ENCODE data around the gene AFAP1L1. TPM values are rescaled to one million over a fixed set of nuclear protein-coding genes. Genes with fewer than 3 reads are reported as not detected.

The AFAP1L1 gene
- polyA plus RNA-seq, 2 of the 4 experiments (the other 2 are of a cell fraction), result 1.5 to 3.5 TPM

GRCh38 chr5:149388498-149389190 is 117.0 kb downstream of the AFAP1L1 start:
- Histone ChIP-seq H3K27ac (no peak overlapping the region), H3K4me3 (no peak overlapping the region), H3K4me1 (no peaks in the 10 kb centered on the region; the same call in 2 of the 3 replicates), H3K9me3 (no peaks in the 10 kb centered on the region), H3K4me2 (no peak overlapping the region)
- POLR2A ChIA-PET, result no interaction called here
- DNase-seq (ENCODE audit: low read depth in 1 of 2, low spot score in 1 of 2), result no peak
- 62% methylated on average over 7 of the region's 7 CpGs for WGBS (ENCODE audit: missing lambda C conversion rate)
- TF ChIP-seq TP53 (CRISPR knock-in tag; IDR thresholded peaks at IDR 0.05) (no peak), KDM1A (IDR thresholded peaks at IDR 0.05; ENCODE audit: low read depth) (no peak), E2F6 (IDR thresholded peaks at IDR 0.05; ENCODE audit: borderline replicate concordance, low read depth) (no peak), REST (IDR thresholded peaks at IDR 0.05) (no peak), HDAC2 (IDR thresholded peaks at IDR 0.05) (no peak), RCOR1 (IDR thresholded peaks at IDR 0.05; ENCODE audit: low read depth, low read length) (no peak), RFX5 (IDR thresholded peaks at IDR 0.05) (no peak), EHF (CRISPR knock-in tag; IDR thresholded peaks at IDR 0.05) (no peak), RAD21 (conservative IDR thresholded peaks at IDR 0.05 in 1 of 2, IDR thresholded peaks at IDR 0.05 in 1 of 2) (no peak), HEYL (CRISPR knock-in tag; IDR thresholded peaks at IDR 0.05) (no peak), ZSCAN20 (CRISPR knock-in tag; IDR thresholded peaks at IDR 0.05) (no peak), HES2 (IDR thresholded peaks at IDR 0.05) (no peak)
- TF ChIP-seq, protein P1, sequence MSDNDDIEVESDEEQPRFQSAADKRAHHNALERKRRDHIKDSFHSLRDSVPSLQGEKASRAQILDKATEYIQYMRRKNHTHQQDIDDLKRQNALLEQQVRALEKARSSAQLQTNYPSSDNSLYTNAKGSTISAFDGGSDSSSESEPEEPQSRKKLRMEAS (IDR thresholded peaks at IDR 0.05), result no peak
- TF ChIP-seq, protein P2, sequence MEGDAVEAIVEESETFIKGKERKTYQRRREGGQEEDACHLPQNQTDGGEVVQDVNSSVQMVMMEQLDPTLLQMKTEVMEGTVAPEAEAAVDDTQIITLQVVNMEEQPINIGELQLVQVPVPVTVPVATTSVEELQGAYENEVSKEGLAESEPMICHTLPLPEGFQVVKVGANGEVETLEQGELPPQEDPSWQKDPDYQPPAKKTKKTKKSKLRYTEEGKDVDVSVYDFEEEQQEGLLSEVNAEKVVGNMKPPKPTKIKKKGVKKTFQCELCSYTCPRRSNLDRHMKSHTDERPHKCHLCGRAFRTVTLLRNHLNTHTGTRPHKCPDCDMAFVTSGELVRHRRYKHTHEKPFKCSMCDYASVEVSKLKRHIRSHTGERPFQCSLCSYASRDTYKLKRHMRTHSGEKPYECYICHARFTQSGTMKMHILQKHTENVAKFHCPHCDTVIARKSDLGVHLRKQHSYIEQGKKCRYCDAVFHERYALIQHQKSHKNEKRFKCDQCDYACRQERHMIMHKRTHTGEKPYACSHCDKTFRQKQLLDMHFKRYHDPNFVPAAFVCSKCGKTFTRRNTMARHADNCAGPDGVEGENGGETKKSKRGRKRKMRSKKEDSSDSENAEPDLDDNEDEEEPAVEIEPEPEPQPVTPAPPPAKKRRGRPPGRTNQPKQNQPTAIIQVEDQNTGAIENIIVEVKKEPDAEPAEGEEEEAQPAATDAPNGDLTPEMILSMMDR (IDR thresholded peaks at IDR 0.05), result no peak
- CTCF ChIA-PET, result interaction anchor here (1.2 to 44.9 kb wide), 3 partner anchors 20 to 35 kb away, joined by 3 to 1709 read pairs (median 232); no protein-coding TSS in a partner anchor
- ATAC-seq, result no peak
- no peak for FAIRE-seq

DNA sequence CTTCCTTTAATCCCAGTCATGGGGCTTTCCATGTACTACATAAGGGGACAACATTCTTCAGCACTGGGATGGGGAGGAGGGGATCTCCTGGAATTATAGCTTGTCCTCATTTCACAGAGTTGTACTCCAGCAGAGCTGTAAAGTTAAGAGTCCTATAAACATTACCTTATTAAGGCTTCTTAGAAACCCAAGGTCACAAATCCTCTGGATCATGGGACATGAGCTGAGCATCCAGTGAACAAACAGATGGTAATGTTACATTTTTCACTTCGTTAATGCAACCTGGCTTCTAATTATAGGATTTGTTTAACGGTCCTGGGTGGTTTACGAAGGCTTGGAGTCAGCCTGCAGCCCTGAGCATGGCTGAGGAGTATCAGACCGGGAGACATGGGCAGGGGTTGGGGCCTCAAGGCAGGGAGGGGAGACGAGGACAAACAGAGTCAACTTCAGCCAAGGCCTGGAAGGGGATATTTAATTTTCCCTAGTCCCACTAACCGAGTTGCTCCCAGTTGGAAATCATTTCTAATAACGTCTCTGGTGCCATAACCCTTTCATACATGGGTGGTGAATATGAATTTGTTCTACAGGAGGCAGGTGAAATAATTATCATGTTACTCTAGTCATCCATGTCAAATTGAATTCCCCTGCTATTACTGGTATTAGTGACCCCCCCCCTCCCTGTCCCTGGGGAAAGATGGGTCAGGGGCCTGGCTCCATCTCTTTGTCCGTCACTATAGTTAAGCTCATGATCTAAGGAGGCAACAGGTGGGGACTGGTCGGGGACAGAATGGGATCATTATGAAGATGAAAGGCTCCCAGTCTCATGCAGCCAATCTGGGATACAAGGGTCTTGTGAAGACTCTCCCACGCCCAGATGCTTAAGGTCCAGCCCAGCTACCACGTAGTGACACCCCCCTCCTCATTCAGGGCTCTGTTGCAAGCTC is 118.2 kb downstream of the AFAP1L1 start:
- 47% methylated on average over 11 of the region's 11 CpGs for WGBS (ENCODE audit: missing lambda C conversion rate)
- ChIA-PET CTCF (interaction anchor here (0.9 to 44.9 kb wide), 5 partner anchors 8 to 175 kb away, joined by 3 to 1709 read pairs (median 71); partner anchors contain the start of gene IL17B), POLR2A (no interaction called here)
- ATAC-seq, result no peak
- Histone ChIP-seq H3K4me3 (no peak overlapping the region), H3K27ac (no peak overlapping the region), H3K4me1 (no peaks in the 10 kb centered on the region; the same call in 2 of the 3 replicates), H3K9me3 (no peaks in the 10 kb centered on the region), H3K4me2 (no peak overlapping the region)
- no peak for FAIRE-seq
- DNase-seq (ENCODE audit: low read depth in 1 of 2, low spot score in 1 of 2), result no peak
- TF ChIP-seq EHMT2 (IDR thresholded peaks at IDR 0.05; ENCODE audit: low read depth) (no peak), MAFK (IDR thresholded peaks at IDR 0.05; ENCODE audit: partially characterized antibody) (no peak), CHD2 (IDR thresholded peaks at IDR 0.05; ENCODE audit: low read length, partially characterized antibody) (no peak), EHF (CRISPR knock-in tag; IDR thresholded peaks at IDR 0.05) (no peak), JUNB (IDR thresholded peaks at IDR 0.05) (no peak), NR3C1 (IDR thresholded peaks at IDR 0.05) (no peak), ESRRA (IDR thresholded peaks at IDR 0.05; ENCODE audit: borderline replicate concordance, low read length) (no peak), JUN (IDR thresholded peaks at IDR 0.05) (no peak), RARB (CRISPR knock-in tag; IDR thresholded peaks at IDR 0.05) (no peak), CBX8 (IDR thresholded peaks at IDR 0.05) (no peak), RNF2 (IDR thresholded peaks at IDR 0.05; ENCODE audit: borderline replicate concordance, low read depth) (no peak), BHLHE40 (IDR thresholded peaks at IDR 0.05; ENCODE audit: low read depth, low read length) (no peak), HDAC2 (IDR thresholded peaks at IDR 0.05) (no peak), HES2 (IDR thresholded peaks at IDR 0.05) (no peak)
- TF ChIP-seq, protein P1 (IDR thresholded peaks at IDR 0.05), result no peak
- TF ChIP-seq, protein P2 (IDR thresholded peaks at IDR 0.05), result no peak
